Measurements from ENCODE around the gene CPA4. TPM values are rescaled to one million over a fixed set of nuclear protein-coding genes. Genes with fewer than 3 reads are reported as not detected.

CPA4 gene
- total RNA-seq, 1 experiment from 2014 or later: 29.9 TPM

- DNase-seq (ENCODE audit: low read depth): no peak
These were observed 8.6 kb downstream of the CPA4 start for GRCh38 chr7:130301501-130302020.

DNA sequence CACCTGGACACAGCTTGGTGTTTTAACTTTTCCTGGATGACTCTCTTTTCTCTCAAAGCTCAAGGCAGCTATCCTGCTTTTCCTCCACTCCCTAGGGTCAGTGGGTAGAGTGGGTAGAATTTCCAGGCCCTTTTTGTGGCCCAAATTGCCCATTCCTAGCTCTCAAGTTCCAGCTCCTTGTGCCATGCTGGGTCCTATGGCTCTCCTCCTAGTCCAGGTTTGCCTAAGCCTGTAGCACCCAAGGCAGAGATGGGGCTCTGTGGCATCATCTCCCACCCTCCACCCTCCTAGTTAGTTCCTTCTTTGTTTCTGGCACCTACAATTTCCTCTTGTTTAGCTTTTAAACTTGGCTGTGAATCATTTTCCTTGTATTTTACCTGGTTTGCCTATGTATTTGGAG, 9.7 kb downstream of the CPA4 start:
- no peak for DNase-seq (ENCODE audit: low read depth)

DNA sequence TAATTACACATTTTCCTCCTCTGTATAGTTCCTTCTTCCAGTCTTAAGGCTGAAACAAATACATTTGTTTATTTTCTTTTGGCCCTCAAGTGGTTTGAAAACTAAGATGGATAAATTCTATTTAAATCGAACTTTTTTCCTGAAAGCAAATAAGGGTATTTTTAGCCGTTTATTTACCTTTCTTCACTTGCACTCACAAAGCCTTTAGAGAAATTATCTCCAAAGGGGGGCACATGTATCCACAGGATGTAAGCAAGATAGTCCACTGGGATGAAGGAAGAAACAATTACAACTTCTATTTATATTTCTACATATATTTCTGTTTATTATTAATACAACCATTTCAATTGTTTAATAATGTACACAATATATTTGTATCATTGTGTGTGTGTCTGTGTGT, 10.2 kb downstream of the CPA4 start:
- no peak for DNase-seq (ENCODE audit: low read depth)

GRCh38 chr7:130303551-130303950, 10.6 kb downstream of the CPA4 start:
- no peak for DNase-seq (ENCODE audit: low read depth)

- no peak for DNase-seq (ENCODE audit: low read depth)
These were observed 11.0 kb downstream of the CPA4 start for GRCh38 chr7:130303982-130304381.

DNA sequence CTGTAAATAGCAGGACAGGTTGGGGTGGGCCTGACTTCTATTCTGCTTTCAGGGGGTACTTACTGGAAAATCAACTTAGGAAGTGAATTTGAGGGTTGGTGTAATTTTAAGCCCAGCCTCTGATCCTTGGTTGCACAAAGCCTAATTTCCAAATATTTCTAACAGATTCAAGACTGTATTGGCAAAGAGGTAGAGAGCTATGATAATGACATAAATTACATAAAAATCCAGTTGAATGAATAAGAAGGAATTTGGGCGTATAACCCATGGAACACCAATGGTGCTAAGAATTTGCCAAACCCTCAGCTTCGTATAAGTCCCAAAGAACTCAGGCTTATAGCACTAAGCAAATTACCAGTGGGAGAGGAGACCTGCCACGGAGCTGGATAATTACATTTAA, 11.9 kb downstream of the CPA4 start:
- no peak for DNase-seq (ENCODE audit: low read depth)

GRCh38 chr7:130305433-130306042, 12.6 kb downstream of the CPA4 start:
- DNase-seq (ENCODE audit: low read depth): no peak

- DNase-seq (ENCODE audit: low read depth): no peak
These were observed 17.0 kb downstream of the CPA4 start for GRCh38 chr7:130309986-130310385.

DNA sequence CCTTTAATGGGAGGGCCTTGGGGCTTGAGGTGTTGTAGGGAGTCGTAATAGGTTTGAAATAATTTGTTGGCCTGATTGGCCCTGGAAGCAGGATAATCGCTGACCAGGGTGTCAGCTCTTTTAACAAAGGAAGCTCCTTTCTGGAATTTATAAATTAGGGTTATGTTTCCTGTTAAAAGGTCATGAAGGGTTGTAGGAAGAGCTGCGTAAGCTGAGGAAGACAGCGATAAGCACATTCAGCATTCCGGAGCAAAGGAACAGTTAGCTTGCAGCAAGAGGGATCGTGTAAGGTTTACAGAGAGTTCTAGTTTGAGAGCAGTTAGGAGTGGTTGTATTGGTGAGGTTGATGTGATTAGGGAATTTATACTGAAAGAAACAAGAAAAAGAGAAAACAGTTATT, 21.3 kb downstream of the CPA4 start:
- no peak for DNase-seq (ENCODE audit: low read depth)

- no peak for DNase-seq (ENCODE audit: low read depth)
These were observed 26.6 kb downstream of the CPA4 start for GRCh38 chr7:130319541-130319940.

DNA sequence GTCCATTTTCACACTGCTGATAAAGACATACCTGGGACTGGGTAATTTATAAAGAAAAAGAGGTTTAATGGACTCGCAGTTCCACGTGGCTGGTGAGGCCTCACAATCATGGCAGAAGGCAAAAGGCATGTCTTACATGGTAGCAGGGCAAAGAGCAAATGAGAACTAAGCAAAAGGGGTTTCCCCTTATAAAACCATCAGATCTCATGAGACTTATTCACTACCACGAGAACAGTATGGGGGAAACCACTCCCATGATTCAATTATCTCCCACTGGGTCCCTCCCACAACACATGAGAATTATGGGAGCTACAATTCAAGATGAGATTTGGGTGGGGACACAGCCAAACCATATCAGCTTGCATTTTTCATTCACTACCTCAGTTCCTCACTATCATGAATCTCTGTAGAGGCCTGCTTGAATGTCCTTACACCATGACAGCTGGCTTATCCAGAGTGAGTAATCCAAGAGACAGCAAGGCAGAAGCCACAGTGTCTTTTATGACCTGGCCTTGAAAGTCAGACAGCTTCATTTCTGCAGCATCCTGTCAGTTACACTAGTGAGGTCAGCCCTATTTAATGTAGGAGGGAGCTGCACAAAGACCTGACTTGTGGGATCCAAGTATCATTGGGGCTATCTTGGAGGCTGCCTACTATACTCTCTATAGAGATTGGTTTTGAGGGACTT, 28.7 kb downstream of the CPA4 start:
- DNase-seq (ENCODE audit: low read depth): peak; percentile 15

GRCh38 chr7:130322615-130323014, 29.7 kb downstream of the CPA4 start:
- no peak for DNase-seq (ENCODE audit: low read depth)

DNA sequence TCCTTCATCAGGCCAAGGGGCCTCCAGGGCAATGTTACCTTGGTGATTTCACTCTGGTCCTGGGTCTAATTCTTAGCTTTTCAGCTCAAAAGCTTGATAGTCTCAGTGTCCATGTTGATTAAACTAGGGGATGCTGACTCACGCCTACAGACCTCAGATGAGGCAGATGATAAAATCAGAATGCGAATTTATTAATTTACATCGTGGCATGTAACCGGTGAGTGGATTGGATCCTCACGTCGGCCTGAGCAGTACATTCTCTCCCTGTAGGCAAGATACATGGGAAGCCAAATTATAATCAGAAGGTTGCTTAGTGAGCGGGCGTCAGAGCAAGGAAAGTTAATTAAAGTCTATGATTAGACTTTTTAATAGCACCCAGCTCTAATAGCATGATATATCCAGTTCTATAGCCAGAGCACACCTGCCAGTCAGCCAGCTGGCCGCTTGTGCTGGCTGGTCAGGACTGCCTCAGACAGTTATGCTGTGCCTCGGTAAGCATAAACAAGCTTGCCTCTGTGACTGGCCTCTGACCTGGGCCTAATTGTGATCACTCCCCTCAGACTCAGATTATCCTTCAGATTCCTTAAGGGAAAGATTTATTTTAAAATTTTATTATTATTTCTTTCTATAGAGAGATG, 31.5 kb downstream of the CPA4 start:
- DNase-seq (ENCODE audit: low read depth): no peak

DNA sequence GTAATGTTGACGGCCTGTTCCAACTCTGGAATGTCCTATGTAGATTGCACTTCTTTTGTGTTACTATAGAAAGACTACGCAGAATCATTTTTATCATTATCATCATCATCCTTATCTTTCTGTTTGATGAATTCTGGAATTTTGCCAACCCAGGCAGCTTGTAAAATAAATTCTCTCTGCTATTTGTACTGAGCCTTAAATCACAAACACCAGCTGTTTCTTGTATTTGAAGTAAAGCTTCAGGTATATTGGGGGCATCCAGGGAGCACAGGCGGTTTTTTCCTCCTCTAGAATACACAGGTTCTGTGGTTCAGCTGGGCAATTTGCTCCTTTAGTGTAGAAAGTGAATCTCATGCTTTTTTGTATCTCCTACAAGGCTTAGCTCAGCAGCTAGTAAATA, 36.7 kb downstream of the CPA4 start:
- DNase-seq (ENCODE audit: low read depth): no peak

DNA sequence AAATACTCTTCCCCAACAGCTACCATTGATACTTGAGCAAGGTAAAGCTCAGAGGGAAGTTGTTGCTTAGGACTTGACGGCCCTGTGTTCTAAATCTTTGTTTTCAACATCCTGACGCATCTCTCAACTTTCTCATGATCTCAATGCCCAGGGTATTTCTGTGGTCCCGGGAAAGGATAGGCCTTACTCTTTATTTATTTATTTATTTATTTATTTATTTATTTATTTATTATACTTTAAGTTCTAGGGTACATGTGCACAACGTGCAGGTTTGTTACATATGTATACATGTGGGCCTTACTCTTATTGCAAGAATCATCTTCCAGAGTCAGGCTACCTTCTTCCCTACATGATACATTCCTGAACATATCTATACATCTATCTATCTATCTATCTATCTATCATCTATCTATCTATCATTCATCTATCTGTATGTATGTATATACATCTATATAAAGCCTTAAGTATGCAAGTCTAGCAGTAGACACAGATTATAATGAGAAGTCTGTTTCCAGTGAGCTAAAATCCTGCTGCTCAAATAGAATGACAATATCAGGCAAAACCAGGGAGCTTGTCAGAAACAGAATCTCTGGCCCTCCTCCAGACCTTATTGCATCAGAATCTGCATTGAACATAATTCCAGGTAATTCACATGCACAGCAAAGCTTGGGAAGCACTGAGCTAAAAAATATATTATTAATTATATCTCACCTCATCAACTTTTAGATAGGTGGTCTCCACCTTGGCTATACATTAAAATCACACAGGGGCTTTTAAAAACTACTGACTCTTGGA, 39.5 kb downstream of the CPA4 start:
- DNase-seq (ENCODE audit: low read depth): no peak

DNA sequence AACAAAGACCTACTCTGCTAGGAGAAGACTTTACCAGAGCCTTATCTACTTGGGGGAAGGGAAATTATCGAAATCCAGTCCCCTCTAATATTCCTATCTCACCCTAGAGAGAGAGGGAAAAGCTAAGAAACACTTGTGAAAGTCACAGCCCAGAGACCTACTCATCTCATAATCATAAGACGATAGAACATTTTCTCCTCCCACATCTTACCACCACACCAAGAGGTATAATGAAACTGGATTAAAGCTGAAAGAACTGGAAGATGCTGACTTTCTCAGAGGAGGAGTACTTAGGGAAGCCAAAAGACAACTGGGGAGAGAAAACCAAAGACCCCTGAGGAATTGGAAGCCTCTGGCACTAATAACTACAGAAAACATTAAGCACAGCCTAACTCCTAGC, 40.9 kb downstream of the CPA4 start:
- no peak for DNase-seq (ENCODE audit: low read depth)

DNA sequence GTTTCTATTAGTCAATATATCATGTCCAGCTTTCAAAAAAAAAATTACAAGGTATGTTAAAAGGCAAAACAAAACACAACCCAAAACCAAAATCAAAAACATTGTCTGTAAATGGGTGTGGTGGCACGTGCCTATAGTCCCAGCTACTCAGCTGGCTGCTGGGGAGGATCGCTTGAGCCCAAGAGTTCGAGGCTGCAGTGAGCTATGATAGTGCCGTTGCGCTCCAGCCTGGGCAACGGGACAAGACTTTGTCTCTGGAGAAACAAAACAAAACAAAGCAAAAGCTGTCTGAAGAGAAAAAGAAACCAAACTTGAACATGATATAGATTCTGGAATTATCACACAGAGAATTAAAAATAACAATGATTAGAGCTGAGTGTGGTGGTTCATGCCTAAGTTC, 41.3 kb downstream of the CPA4 start:
- DNase-seq (ENCODE audit: low read depth): no peak

GRCh38 chr7:130337410-130337971, 44.5 kb downstream of the CPA4 start:
- no peak for DNase-seq (ENCODE audit: low read depth)

- no peak for DNase-seq (ENCODE audit: low read depth)
These were observed 45.3 kb downstream of the CPA4 start for GRCh38 chr7:130338233-130338632.

DNA sequence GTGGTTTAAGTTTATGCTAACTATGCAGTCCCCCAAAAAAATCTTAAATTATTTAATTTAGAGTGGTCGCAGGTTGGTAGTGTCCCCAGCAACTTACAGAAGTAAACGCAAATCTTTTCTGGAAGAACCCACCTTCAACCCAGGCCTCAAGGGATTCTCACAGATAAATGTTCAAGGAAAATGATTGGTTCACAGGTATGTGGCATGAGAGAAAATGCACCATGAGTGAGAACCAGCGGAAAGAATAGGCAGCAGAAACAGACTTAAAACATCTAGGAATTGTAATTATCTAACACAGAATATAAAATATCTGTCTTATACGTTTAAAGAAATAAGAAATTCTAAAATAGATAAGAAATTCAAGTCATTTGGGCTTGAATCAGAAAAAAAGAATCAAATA, 48.9 kb downstream of the CPA4 start:
- DNase-seq (ENCODE audit: low read depth): no peak

DNA sequence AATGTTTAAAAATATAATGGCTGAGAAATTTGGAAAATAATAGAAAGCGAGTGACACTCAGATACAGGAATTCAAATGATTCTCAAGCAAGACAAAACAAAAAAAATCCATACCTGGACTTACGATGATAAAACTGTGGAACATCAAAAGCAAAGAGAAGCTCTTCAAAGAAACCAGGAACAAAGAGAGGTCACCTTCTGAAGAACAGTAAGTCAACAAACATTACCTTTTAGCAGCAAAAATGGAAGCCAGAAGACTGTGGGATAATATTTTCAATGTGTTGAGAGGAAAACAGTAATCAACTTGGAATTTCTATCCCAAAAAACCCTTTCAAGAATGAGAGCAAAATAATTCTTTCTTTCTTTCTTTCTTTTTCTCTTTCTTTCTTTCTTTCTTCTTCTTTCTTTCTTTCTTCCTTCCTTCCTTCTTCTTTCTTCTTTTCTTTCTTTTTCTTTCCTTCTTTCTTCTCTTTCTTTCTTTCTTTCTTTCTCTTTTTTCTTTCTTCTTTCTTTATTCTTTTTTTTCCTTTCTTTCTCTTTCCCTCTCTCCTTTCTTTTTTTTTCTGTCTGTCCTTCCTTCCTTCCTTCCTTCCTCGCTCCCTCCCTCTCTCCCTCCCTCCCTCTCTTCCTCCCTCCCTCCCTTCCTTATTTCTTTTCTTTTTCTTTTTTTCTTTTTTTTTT, 49.9 kb downstream of the CPA4 start:
- no peak for DNase-seq (ENCODE audit: low read depth)

Measured in HT1080 (cell line).